ENCODE results near the gene CD163L1. TPM values are rescaled to one million over a fixed set of nuclear protein-coding genes. Genes with fewer than 3 reads are reported as not detected.

CD163L1 gene
- total RNA-seq, 1 donor from 2014 or later: 1.7 TPM

GRCh38 chr12:7322599-7322998, 121.4 kb downstream of the CD163L1 start:
- no peak for DNase-seq

GRCh38 chr12:7321624-7322023, 122.3 kb downstream of the CD163L1 start:
- no peak for DNase-seq

GRCh38 chr12:7319930-7320329, 124.0 kb downstream of the CD163L1 start:
- DNase-seq: no peak

GRCh38 chr12:7310070-7310469, 133.9 kb downstream of the CD163L1 start:
- DNase-seq: no peak

Other genes starting within 250 kb of the CD163L1 start
- not detected for gene ACSM4, start 140.1 kb downstream of the CD163L1 start, total RNA-seq
- 1.4 TPM for gene CD163, start 59.6 kb upstream of the CD163L1 start, total RNA-seq
- not detected for gene APOBEC1, start 221.8 kb upstream of the CD163L1 start, total RNA-seq